OCI-LY3 (cell line): ENCODE measurements around the gene GABRR3.

ENCODE experiments used
- H2AFZ ChIP-seq: fragments of 200-600, 300-600 bp; shearing (Covaris generic); 2 replicates; pipeline ENCODE4 v1.6.0; 2014; ENCODE audit warnings: antibody characterized with exemption, low read depth, low read length
- H3K27ac ChIP-seq: fragments of 200-600, 300-600 bp; sonication (generic); 2 replicates; pipeline ENCODE4 v1.5.1; 2014; ENCODE audit warnings: mild to moderate bottlenecking, low read length, moderate library complexity, mixed read lengths
- H3K27me3 ChIP-seq: fragments of 200-600, 300-600 bp; sonication (generic); 2 replicates; pipeline ENCODE4 v1.6.1; 2014; ENCODE audit warnings: low read depth, low read length, mixed read lengths
- H3K36me3 ChIP-seq: fragments of 200-600, 300-600 bp; sonication (generic); replicated peaks from 2 replicates; pipeline ENCODE3; 2014; ENCODE audit warnings: low read depth, low read length, mixed read lengths
- H3K4me1 ChIP-seq: fragments of 300-600, 200-600 bp; sonication (generic); 2 replicates; pipeline ENCODE4 v1.6.1; 2014; ENCODE audit warnings: low read length, mixed read lengths
- H3K4me2 ChIP-seq: fragments of 200-600, 300-600 bp; sonication (generic); 2 replicates; pipeline ENCODE4 v1.6.1; 2014; ENCODE audit warnings: low read length, mixed read lengths
- H3K4me3 ChIP-seq: fragments of 300-600, 200-600 bp; sonication (generic); 2 replicates; pipeline ENCODE4 v1.5.1; 2014; ENCODE audit warnings: antibody characterized with exemption, mild to moderate bottlenecking, low read length, moderate library complexity
- H3K79me2 ChIP-seq: fragments of 300-600, 200-600 bp; shearing (Covaris generic); 2 replicates; pipeline ENCODE4 v1.6.1; 2014; ENCODE audit warnings: mild to moderate bottlenecking, low read length, mixed read lengths
- H3K9ac ChIP-seq: fragments of 300-600, 200-600 bp; shearing (Covaris generic); 2 replicates; pipeline ENCODE4 v1.6.0; 2014; ENCODE audit warnings: mild to moderate bottlenecking, low read length, moderate library complexity
- H3K9me3 ChIP-seq: fragments of 200-600, 300-600 bp; shearing (Covaris generic); 2 replicates; pipeline ENCODE4 v1.6.1; 2014; ENCODE audit warnings: low read length, mixed read lengths; ENCODE audit not compliant: insufficient read depth
- H4K20me1 ChIP-seq: fragments of 200-600, 300-600 bp; sonication (generic); 2 replicates; pipeline ENCODE4 v1.6.1; 2016; ENCODE audit warnings: low read length, mixed read lengths; ENCODE audit not compliant: insufficient read depth
- EZH2phosphoT487 ChIP-seq: fragments of 200-600 bp; shearing (Covaris generic); IDR thresholded peaks from 2 replicates; pipeline ENCODE4 v1.6.1; 2018; ENCODE audit warnings: antibody characterized with exemption, mixed run types, low read depth
- TF ChIP-seq, protein P1 (sequence below): fragments of 200-600, 300-600 bp; sonication (generic); IDR thresholded peaks from 2 replicates; pipeline ENCODE4 v1.5.1; 2014; ENCODE audit warnings: antibody characterized with exemption, low read length, low read depth

Gene GABRR3

DNA sequence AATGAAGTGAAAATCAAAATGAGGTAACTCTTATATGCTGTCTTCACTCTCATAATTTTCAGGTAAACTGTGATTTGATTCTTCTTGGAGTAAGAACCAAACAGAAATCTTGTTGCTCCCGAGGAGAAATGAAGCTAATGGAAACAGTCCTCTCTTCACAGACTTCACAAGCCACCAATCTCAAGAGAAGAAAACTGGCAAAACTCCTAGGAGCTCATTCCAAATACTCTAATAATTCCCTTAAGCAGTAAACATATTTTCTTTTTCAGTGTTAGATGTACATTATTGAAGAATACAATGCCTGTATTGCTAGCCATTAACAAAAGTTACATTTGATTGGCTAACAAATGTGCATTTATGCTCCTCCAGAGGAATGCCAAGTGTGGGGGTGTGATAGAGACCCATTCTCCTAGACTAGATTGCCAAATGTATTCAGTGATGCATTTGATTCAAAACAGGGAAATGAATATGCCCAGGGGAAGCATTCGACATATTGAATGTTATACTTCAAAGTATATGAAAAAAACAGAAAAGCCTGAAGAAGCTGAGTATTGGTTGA, 51.1 kb downstream of the GABRR3 start:
- TF ChIP-seq, protein P1, sequence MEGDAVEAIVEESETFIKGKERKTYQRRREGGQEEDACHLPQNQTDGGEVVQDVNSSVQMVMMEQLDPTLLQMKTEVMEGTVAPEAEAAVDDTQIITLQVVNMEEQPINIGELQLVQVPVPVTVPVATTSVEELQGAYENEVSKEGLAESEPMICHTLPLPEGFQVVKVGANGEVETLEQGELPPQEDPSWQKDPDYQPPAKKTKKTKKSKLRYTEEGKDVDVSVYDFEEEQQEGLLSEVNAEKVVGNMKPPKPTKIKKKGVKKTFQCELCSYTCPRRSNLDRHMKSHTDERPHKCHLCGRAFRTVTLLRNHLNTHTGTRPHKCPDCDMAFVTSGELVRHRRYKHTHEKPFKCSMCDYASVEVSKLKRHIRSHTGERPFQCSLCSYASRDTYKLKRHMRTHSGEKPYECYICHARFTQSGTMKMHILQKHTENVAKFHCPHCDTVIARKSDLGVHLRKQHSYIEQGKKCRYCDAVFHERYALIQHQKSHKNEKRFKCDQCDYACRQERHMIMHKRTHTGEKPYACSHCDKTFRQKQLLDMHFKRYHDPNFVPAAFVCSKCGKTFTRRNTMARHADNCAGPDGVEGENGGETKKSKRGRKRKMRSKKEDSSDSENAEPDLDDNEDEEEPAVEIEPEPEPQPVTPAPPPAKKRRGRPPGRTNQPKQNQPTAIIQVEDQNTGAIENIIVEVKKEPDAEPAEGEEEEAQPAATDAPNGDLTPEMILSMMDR = no peak
- TF ChIP-seq EZH2phosphoT487 = no peak
- Histone ChIP-seq H2AFZ (no peak overlapping the region), H3K4me2 (no peak overlapping the region), H4K20me1 (no peaks in the 10 kb centered on the region), H3K9me3 (no peaks in the 10 kb centered on the region), H3K4me3 (no peak overlapping the region), H3K9ac (no peak overlapping the region), H3K4me1 (no peaks in the 10 kb centered on the region), H3K27ac (no peak overlapping the region), H3K27me3 (no peaks in the 10 kb centered on the region), H3K36me3 (no peaks in the 10 kb centered on the region), H3K79me2 (no peaks in the 10 kb centered on the region)

DNA sequence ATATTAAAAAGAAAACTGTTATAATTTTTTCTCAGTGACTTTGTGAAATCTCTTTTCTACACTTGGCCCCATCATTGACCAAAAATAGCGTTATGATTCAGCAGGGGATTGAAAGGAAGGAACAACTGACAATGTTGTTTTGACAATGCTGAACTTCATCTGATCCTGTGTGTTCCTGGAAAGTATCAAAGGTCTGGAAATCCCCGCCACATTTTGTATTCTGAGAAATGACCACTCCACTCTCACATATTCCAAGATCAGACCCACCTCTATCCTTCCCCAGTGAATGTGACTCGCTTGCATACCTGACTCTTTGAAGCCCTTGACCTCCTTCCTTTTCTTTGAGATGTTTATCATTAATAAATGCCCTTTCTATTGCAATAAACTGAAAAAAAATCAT, 53.2 kb downstream of the GABRR3 start:
- Histone ChIP-seq H3K4me2 (no peak overlapping the region), H3K9ac (no peak overlapping the region), H3K9me3 (no peaks in the 10 kb centered on the region), H3K36me3 (no peaks in the 10 kb centered on the region), H3K4me3 (no peak overlapping the region), H2AFZ (no peak overlapping the region), H3K27me3 (no peaks in the 10 kb centered on the region), H4K20me1 (no peaks in the 10 kb centered on the region), H3K4me1 (no peaks in the 10 kb centered on the region), H3K27ac (no peak overlapping the region), H3K79me2 (no peaks in the 10 kb centered on the region)
- no peak for TF ChIP-seq EZH2phosphoT487
- TF ChIP-seq, protein P1 = no peak

DNA sequence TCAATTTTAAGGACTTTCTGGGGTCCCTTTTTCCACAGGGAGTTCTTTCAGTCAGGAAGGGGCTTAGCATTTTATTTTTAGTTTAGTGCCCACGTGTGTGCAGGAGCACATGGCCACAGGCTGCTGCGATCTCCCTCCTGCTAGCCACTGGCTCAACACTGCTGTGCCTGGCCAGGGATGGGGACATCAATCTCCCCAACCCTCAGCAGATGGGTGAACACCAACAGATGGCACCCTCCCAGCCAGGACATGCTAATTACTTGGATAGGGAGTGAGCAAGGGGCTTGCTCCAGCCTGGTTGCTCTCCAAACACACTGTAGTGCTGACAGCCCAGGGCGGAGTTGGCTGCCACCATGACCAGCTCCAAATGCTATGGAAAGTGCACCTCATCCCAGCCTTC, 55.5 kb downstream of the GABRR3 start:
- H4K20me1 ChIP-seq = no peaks in the 10 kb centered on the region
- H3K9ac ChIP-seq = no peak overlapping the region
- no peak overlapping the region for H3K4me3 ChIP-seq
- H3K79me2 ChIP-seq = no peaks in the 10 kb centered on the region
- H2AFZ ChIP-seq = no peak overlapping the region
- H3K9me3 ChIP-seq = no peaks in the 10 kb centered on the region
- TF ChIP-seq, protein P1 = no peak
- no peak for TF ChIP-seq EZH2phosphoT487
- H3K36me3 ChIP-seq = no peaks in the 10 kb centered on the region
- H3K4me2 ChIP-seq = no peak overlapping the region
- no peak overlapping the region for H3K27ac ChIP-seq
- no peaks in the 10 kb centered on the region for H3K27me3 ChIP-seq
- peaks cover 7% of the 10 kb centered on the region for H3K4me1 ChIP-seq

DNA sequence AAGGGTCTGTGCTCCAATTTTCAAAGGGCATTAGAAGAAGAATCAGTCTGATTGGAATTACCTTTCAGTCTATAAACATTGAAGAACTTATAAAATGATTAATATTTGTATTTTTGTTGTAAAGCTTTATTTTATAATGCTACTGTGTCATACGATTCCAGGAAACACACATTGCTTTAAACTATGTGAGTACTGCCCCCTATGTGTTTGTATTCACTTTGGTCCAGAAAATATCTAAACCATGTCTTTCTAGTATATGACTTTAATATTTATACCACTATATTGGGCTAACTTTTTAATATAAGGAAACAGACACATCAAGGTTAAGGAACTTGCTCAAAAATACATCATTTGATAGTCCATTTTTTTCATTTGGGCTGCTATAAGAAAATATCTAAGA, 59.6 kb downstream of the GABRR3 start:
- Histone ChIP-seq H3K9me3 (no peaks in the 10 kb centered on the region), H3K27me3 (no peaks in the 10 kb centered on the region), H3K4me2 (no peak overlapping the region), H3K9ac (no peak overlapping the region), H3K79me2 (peaks cover 21% of the 10 kb centered on the region), H3K4me3 (no peak overlapping the region), H3K36me3 (no peaks in the 10 kb centered on the region), H2AFZ (no peak overlapping the region), H4K20me1 (no peaks in the 10 kb centered on the region), H3K27ac (no peak overlapping the region), H3K4me1 (peaks cover 18% of the 10 kb centered on the region)
- TF ChIP-seq, protein P1 = peak; percentile 49
- no peak for TF ChIP-seq EZH2phosphoT487
